SK-N-SH (cell line): ENCODE data around the gene POLR2A. TPM values are rescaled to one million over a fixed set of nuclear protein-coding genes. Genes with fewer than 3 reads are reported as not detected.

ENCODE experiments used
- CTCF ChIA-PET: fragments of 300-600, 350-600 bp; formaldehyde crosslinking; extraction: SDS; loops from one replicate; lab custom pipeline; 2021; lab: Yijun Ruan, JAX
- POLR2A ChIA-PET: fragments of 350-600 bp; sonication (Branson Sonifier 250); formaldehyde crosslinking; extraction: SDS; loops from one replicate; lab custom pipeline; 2020; ENCODE audit warnings: antibody characterized with exemption, inconsistent platforms; lab: Yijun Ruan, JAX
- DNase-seq: peaks from one replicate; pipeline ENCODE4 v3.0.0; 2012
- H2AFZ ChIP-seq: fragments of 200-600 bp; sonication (generic); 2 replicates; pipeline ENCODE4 v1.8.1; 2016; ENCODE audit warnings: antibody characterized with exemption, mild to moderate bottlenecking, low read depth
- H3F3A ChIP-seq: fragments of 200-600 bp; sonication (generic); replicated peaks from 2 replicates; pipeline ENCODE3; 2016; ENCODE audit warnings: antibody characterized with exemption, mild to moderate bottlenecking; ENCODE audit not compliant: insufficient read depth
- H3K27ac ChIP-seq, 2 experiments: fragments of 200-500 bp in 1 of 2; fragments of 200-600 bp in 1 of 2; sonication (Bioruptor generic) in 1 of 2; sonication (generic), shearing (Covaris generic) in 1 of 2; 2 replicates each; pipeline versions ENCODE4 v1.5.1 to v1.6.1; 2014 to 2016; ENCODE audit warnings: low read depth in 2 of 2, inconsistent platforms in 1 of 2, low read length in 1 of 2, mild to moderate bottlenecking in 1 of 2, mixed read lengths in 1 of 2
- H3K27me3 ChIP-seq: fragments of 200-600 bp; sonication (generic), shearing (Covaris generic); 2 replicates; pipeline ENCODE4 v1.6.1; 2016; ENCODE audit warnings: mixed run types; ENCODE audit not compliant: insufficient read depth
- H3K36me3 ChIP-seq, 2 experiments: fragments of 200-500 bp in 1 of 2; fragments of 200-600 bp in 1 of 2; sonication (Bioruptor generic) in 1 of 2; sonication (generic) in 1 of 2; replicated peaks in 1 of 2; 2 replicates each; pipeline versions ENCODE3 to v1.5.1; 2014 to 2016; ENCODE audit warnings: low read length in 1 of 2, mild to moderate bottlenecking in 1 of 2; ENCODE audit not compliant: insufficient read depth in 2 of 2, control insufficient read depth in 1 of 2
- H3K4me1 ChIP-seq, 2 experiments: fragments of 200-500 bp in 1 of 2; fragments of 200-600 bp in 1 of 2; sonication (Bioruptor generic) in 1 of 2; sonication (generic), shearing (Covaris generic) in 1 of 2; 2 replicates each; pipeline versions ENCODE4 v1.5.1 to v1.6.1; 2014 to 2016; ENCODE audit warnings: low read depth in 1 of 2, low read length in 1 of 2, mixed run types in 1 of 2; ENCODE audit not compliant: insufficient read depth in 2 of 2, control insufficient read depth in 1 of 2
- H3K4me2 ChIP-seq: fragments of 200-600 bp; sonication (generic), shearing (Covaris generic); 2 replicates; pipeline ENCODE4 v1.6.1; 2017; ENCODE audit warnings: mixed run types
- H3K4me3 ChIP-seq, 2 experiments: fragments of 200-500 bp in 1 of 2; fragments of 200-600 bp in 1 of 2; sonication (Bioruptor generic) in 1 of 2; sonication (generic), shearing (Covaris generic) in 1 of 2; 2 replicates each; pipeline versions ENCODE4 v1.5.1 to v1.8.1; 2014 to 2016; ENCODE audit warnings: low read depth in 2 of 2, inconsistent platforms in 1 of 2, low read length in 1 of 2, mild to moderate bottlenecking in 1 of 2, mixed read lengths in 1 of 2, moderate library complexity in 1 of 2
- H3K79me2 ChIP-seq: fragments of 200-600 bp; sonication (generic); 2 replicates; pipeline ENCODE4 v1.8.1; 2017; ENCODE audit warnings: mild to moderate bottlenecking; ENCODE audit not compliant: insufficient read depth
- H3K9ac ChIP-seq: fragments of 200-600 bp; sonication (generic); 2 replicates; pipeline ENCODE4 v1.6.1; 2017; ENCODE audit warnings: mixed run types
- H3K9me2 ChIP-seq: fragments of 200-600 bp; sonication (generic); 2 replicates; pipeline ENCODE4 v1.6.1; 2017; ENCODE audit warnings: mixed run types
- H3K9me3 ChIP-seq: fragments of 200-600 bp; sonication (generic); 2 replicates; pipeline ENCODE4 v1.6.1; 2017; ENCODE audit warnings: mixed run types, mild to moderate bottlenecking, moderate library complexity
- H4K20me1 ChIP-seq: fragments of 200-600 bp; sonication (generic); 2 replicates; pipeline ENCODE4 v1.6.1; 2017; ENCODE audit warnings: mild to moderate bottlenecking, mixed run types; ENCODE audit not compliant: insufficient read depth
- FOXJ3 ChIP-seq: sonication (generic); formaldehyde crosslinking; IDR thresholded peaks from 2 replicates; pipeline ENCODE4 v1.5.1; 2020; ENCODE audit warnings: mild to moderate bottlenecking, missing genetic modification reagents
- GATA2 ChIP-seq: sonication (generic); formaldehyde crosslinking; IDR thresholded peaks from 2 replicates; pipeline ENCODE4 v1.5.0; 2020; ENCODE audit warnings: mild to moderate bottlenecking, missing genetic modification reagents
- MXI1 ChIP-seq: IDR thresholded peaks from 2 replicates; pipeline ENCODE4 v1.6.1; 2012; ENCODE audit warnings: mild to moderate bottlenecking, low read depth, low read length, improper control_type of control experiment
- NRF1 ChIP-seq: IDR thresholded peaks from 2 replicates; pipeline ENCODE4 v1.6.1; 2012; ENCODE audit warnings: low read depth, mild to moderate bottlenecking, low read length
- PBX3 ChIP-seq: IDR thresholded peaks from 2 replicates; pipeline ENCODE4; 2012
- POLR2AphosphoS5 ChIP-seq: IDR thresholded peaks from 2 replicates; pipeline ENCODE4 v1.6.1; 2012; ENCODE audit warnings: low read depth, low read length
- RAD21 ChIP-seq: IDR thresholded peaks from 2 replicates; pipeline ENCODE4 v1.6.1; 2012; ENCODE audit warnings: mild to moderate bottlenecking, low read length
- RCOR1 ChIP-seq: fragments of 150-350 bp; IDR thresholded peaks from 2 replicates; pipeline ENCODE4 v1.6.1; 2017; ENCODE audit warnings: antibody characterized with exemption, low read length
- RFX5 ChIP-seq: IDR thresholded peaks from 2 replicates; pipeline ENCODE4 v1.6.1; 2012; ENCODE audit warnings: mild to moderate bottlenecking, improper control_type of control experiment, low read length
- TEAD4 ChIP-seq: IDR thresholded peaks from 2 replicates; pipeline ENCODE4 v1.4.0; 2012; ENCODE audit warnings: mild to moderate bottlenecking, borderline replicate concordance; ENCODE audit not compliant: insufficient read depth
- USF1 ChIP-seq: IDR thresholded peaks from 2 replicates; pipeline ENCODE4 v1.4.0; 2012; ENCODE audit warnings: low read depth, borderline replicate concordance
- USF2 ChIP-seq: fragments of 150-350 bp; IDR thresholded peaks from 2 replicates; pipeline ENCODE4 v1.6.1; 2017; ENCODE audit warnings: antibody characterized with exemption, low read length, low read depth, borderline replicate concordance
- YY1 ChIP-seq: IDR thresholded peaks from 2 replicates; pipeline ENCODE4 v1.4.0; 2012; ENCODE audit warnings: low read depth, mild to moderate bottlenecking
- WGBS: methylation state at CpG from one replicate; pipeline ENCODE4 v1.1.6; 2017; ENCODE audit warnings: low lambda C conversion rate; 5-methylcytosine and 5-hydroxymethylcytosine counted together
- polyA plus RNA-seq, 3 experiments: library from polyadenylated mRNA; depleted of rRNA; stranded (reverse); fragments of >200 nt; gene quantifications; 2 replicates each; pipeline ENCODE4 v1.2.3, GENCODE V29; 2012
- TF ChIP-seq, protein P1 (sequence below): fragments of 150-350 bp; IDR thresholded peaks from 2 replicates; pipeline ENCODE4 v1.6.1; 2016; ENCODE audit warnings: mild to moderate bottlenecking, low read depth, low read length

POLR2A gene
- polyA plus RNA-seq, 1 of the 3 experiments (the other 2 are of a cell fraction) = 37.3 TPM

DNA sequence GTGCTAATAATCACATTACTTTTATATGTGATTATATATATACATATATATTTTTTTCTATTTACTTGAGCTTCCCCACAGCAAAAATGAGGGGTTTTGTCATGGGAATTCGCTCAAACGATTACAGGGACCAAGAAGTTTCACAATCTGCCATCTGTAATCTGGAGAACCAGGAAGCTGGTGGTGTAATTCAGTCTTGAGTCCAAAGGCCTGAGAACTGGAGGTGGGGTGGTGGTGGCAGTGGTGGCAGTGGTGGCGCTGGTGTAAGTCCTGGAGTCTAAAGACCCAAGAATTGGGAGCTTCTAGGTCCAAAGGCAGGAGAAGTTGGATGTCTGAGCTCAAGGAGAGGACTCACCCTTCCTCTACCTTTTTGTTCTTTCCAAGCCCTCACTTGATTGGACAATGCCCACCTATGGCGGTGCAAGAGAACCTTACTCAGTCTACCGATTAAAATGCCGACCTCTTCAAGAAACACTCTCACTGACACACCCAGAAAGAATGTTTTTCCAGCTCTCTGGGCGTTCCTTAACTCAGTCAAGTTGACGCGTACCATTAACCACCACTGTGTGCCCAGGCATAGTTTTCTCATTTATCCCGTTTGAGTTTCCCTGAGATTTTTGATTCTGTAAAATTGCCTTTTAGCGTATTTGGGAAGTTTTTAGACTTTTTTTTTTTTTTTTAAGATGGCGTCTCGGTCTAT, 31.9 kb downstream of the POLR2A start:
- no peak overlapping the region for H2AFZ ChIP-seq
- H3K4me3 ChIP-seq = no peak overlapping the region
- no peak overlapping the region for H3K9ac ChIP-seq
- TF ChIP-seq YY1 = no peak
- TF ChIP-seq TEAD4 = no peak
- TF ChIP-seq POLR2AphosphoS5 = no peak
- TF ChIP-seq NRF1 = no peak
- TF ChIP-seq RFX5 = no peak
- TF ChIP-seq RCOR1 = no peak
- TF ChIP-seq FOXJ3 (CRISPR knock-in tag) = no peak
- no peak for TF ChIP-seq USF1
- TF ChIP-seq GATA2 = no peak
- TF ChIP-seq MXI1 = no peak
- TF ChIP-seq, protein P1, sequence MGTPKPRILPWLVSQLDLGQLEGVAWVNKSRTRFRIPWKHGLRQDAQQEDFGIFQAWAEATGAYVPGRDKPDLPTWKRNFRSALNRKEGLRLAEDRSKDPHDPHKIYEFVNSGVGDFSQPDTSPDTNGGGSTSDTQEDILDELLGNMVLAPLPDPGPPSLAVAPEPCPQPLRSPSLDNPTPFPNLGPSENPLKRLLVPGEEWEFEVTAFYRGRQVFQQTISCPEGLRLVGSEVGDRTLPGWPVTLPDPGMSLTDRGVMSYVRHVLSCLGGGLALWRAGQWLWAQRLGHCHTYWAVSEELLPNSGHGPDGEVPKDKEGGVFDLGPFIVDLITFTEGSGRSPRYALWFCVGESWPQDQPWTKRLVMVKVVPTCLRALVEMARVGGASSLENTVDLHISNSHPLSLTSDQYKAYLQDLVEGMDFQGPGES = no peak
- TF ChIP-seq RAD21 = no peak
- TF ChIP-seq PBX3 = no peak
- TF ChIP-seq USF2 = no peak
- peaks cover 7 to 25% of the 10 kb centered on the region in 2 experiments for H3K36me3 ChIP-seq
- H3K27me3 ChIP-seq = no peaks in the 10 kb centered on the region
- 94% methylated on average over 13 of the region's 13 CpGs for whole genome bisulfite sequencing
- peaks cover 26% of the 10 kb centered on the region for H3F3A ChIP-seq
- DNase-seq = no peak
- POLR2A ChIA-PET = interaction anchor here (1.3 to 1.5 kb wide), 2 partner anchors 22 to 42 kb away, joined by 3 read pairs; partner anchors contain the start of gene TNFSF13
- H3K79me2 ChIP-seq = no peaks in the 10 kb centered on the region
- no peak overlapping the region for H3K27ac ChIP-seq
- H4K20me1 ChIP-seq = no peaks in the 10 kb centered on the region
- H3K4me1 ChIP-seq = no peaks in the 10 kb centered on the region
- H3K4me2 ChIP-seq = no peak overlapping the region
- H3K9me3 ChIP-seq = no peaks in the 10 kb centered on the region
- CTCF ChIA-PET = interaction anchor here (0.6 to 11.6 kb wide), 19 partner anchors 13 to 190 kb away, joined by 3 to 236 read pairs (median 5); partner anchors contain the start of genes MPDU1, SENP3, SOX15 and TMEM95
- no peaks in the 10 kb centered on the region for H3K9me2 ChIP-seq
